Memory B cell (primary cell): Measurements from ENCODE around the gene BECN2.
"Not testable (repeated sequence)": the region's sequence is repeated elsewhere in the genome, so short reads cannot be mapped to it uniquely, and the experiment has no call there.

Source experiments
- ATAC-seq: fragments of 150-1000 bp; cut with Tn5 transposase; 2 replicates; pipeline ENCODE4 v1.10.0; 2021; ENCODE audit warnings: low read depth, mild to moderate bottlenecking, moderate library complexity
- DNase-seq, 2 donors: peaks; one replicate each; pipeline ENCODE4 v3.0.0; 2022; ENCODE audit warnings: low spot score in 2 of 2
- H3K27ac Mint-ChIP-seq: one replicate; pipeline ENCODE4 v1.8.0; 2022; ENCODE audit warnings: mild to moderate bottlenecking, moderate library complexity, mixed read lengths
- H3K27me3 Mint-ChIP-seq: one replicate; pipeline ENCODE4 v1.8.0; 2022; ENCODE audit warnings: mixed read lengths
- H3K36me3 Mint-ChIP-seq: one replicate; pipeline ENCODE4 v1.8.0; 2022; ENCODE audit warnings: mild to moderate bottlenecking, mixed read lengths
- H3K4me1 Mint-ChIP-seq: one replicate; pipeline ENCODE4 v1.8.0; 2022; ENCODE audit warnings: mixed read lengths
- H3K4me3 Mint-ChIP-seq: one replicate; pipeline ENCODE4 v1.8.0; 2022; ENCODE audit warnings: mild to moderate bottlenecking, moderate library complexity, mixed read lengths
- H3K9me3 Mint-ChIP-seq: one replicate; pipeline ENCODE4 v1.8.0; 2022; ENCODE audit warnings: mixed read lengths

The BECN2 gene

DNA sequence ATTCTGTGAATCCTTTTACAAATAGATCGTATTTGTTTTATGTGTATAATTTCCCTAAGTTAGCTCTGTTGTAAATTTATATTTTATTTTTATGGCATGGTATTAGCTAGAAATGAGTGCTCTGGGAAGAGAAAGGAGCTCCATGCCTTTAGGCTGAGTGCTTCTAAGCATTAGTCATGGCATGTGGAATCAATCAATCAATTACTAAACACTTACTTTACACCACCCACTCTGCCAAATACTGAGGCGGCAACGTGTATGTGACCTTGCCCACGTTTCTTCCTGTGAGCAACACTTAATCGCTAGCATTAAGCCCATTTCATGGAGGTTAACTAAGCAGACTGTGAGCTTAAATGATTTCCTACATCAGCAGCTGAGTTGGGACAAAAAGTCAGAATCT lies 7.2 kb upstream of the BECN2 start:
- ATAC-seq (no peak), DNase-seq (no peak)
- Mint-ChIP-seq H3K27ac (no peak overlapping the region), H3K36me3 (no peaks in the 10 kb centered on the region), H3K9me3 (no peaks in the 10 kb centered on the region), H3K27me3 (peaks cover 1% of the 10 kb centered on the region), H3K4me1 (no peaks in the 10 kb centered on the region), H3K4me3 (no peak overlapping the region)

DNA sequence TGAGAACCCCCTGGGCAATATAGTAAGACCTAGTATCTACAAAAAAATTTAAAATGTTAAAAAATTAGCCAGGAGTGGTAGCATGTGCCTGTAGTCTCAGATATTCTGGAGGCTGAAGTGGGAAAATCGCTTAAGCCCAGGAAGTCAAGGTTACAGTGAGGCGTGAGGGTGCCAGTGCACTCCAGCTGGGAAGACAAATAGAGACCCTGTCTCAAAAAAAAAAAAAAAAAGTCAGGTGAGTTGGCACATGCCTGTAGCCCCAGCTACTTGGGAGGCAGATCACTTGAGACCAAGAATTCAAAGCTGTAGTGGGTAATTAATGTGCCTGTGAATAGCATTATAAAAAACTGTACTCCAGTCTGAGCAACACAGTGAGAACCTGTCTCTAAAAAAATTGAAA lies 4.6 kb downstream of the BECN2 start:
- Mint-ChIP-seq H3K4me3 (no peak overlapping the region), H3K27me3 (no peaks in the 10 kb centered on the region), H3K4me1 (no peaks in the 10 kb centered on the region), H3K36me3 (no peaks in the 10 kb centered on the region), H3K9me3 (no peaks in the 10 kb centered on the region), H3K27ac (no peak overlapping the region)
- ATAC-seq, result no peak
- no peak for DNase-seq

DNA sequence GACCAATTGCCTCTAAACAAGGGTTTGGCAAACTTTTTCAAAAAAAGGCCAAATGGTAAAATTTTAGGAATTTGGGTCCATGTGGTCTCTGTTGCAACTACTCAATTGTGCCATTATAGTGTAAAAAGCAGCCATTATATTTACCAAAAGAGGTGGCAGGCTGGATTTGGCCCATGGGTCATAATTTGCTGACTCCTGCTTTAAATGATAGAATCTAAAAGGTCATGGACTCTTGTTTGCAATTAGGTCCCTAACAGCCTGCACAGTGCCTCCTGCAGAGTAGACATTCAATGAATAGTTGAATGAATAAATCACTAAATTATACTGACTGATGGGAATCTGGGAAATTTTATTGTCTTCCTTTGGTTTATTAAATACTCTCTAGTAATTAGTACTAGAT lies 6.2 kb downstream of the BECN2 start:
- DNase-seq, result no peak
- no peaks in the 10 kb centered on the region for H3K27me3 Mint-ChIP-seq
- H3K4me1 Mint-ChIP-seq, result no peaks in the 10 kb centered on the region
- H3K36me3 Mint-ChIP-seq, result no peaks in the 10 kb centered on the region
- no peaks in the 10 kb centered on the region for H3K9me3 Mint-ChIP-seq
- H3K27ac Mint-ChIP-seq, result no peak overlapping the region
- ATAC-seq, result no peak
- H3K4me3 Mint-ChIP-seq, result no peak overlapping the region

DNA sequence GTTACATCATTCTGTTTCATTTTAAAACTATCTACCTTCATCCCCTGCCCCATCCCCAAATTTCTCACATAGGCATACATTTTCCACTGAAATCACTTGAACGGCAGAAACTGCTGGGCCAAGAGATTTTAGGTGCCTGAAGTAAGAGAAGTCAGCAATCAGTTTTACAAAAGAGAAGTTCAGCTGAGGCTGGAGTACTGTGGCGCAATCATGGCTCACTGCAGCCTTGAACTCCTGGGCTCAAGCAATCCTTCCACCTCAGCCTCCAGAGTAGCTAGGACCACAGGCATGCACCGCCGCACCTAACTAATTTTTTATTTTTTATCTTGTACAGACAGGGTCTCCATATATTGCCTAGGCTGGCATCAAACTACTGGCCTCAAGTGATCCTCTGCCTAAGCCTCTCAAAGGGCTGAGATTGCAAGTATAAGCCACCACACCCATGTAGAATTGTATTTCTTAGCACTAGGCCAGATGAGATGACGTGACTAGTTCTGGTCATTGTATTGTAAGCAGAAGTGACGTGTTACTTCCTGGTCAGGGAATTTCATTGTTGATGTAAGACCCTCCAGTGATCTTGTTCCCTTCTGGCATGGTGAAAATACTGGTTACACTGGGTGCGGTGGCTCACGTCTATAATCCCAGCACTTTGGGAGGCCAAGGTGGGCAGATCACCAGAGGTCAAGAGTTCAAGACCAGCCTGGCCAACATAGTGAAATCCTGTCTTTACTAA lies 7.1 kb downstream of the BECN2 start:
- ATAC-seq (no peak), DNase-seq (no peak)
- Mint-ChIP-seq H3K4me3 (no peak overlapping the region), H3K4me1 (no peaks in the 10 kb centered on the region), H3K36me3 (no peaks in the 10 kb centered on the region), H3K9me3 (no peaks in the 10 kb centered on the region), H3K27me3 (no peaks in the 10 kb centered on the region), H3K27ac (no peak overlapping the region)

DNA sequence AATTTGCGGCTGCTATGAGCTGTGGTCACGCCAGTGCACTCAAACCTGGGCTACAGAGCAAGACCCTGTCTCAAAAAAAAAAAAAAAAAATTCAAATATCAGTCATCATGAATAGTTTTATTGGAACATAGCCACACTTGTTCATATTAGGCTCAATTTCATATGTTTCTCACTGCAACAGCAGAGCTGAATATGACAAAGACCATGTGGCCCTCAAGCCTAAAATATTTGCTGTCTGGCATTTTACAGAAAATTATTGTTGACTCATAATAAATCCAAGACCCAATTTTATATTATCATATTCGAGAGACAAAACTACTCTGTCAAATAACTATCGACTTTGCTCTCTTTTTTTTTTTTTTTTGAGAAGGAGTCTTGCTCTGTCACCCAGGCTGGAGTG lies 11.0 kb downstream of the BECN2 start:
- Mint-ChIP-seq H3K4me1 (no peaks in the 10 kb centered on the region), H3K9me3 (no peaks in the 10 kb centered on the region), H3K27ac (no peak overlapping the region), H3K36me3 (no peaks in the 10 kb centered on the region), H3K4me3 (no peak overlapping the region), H3K27me3 (peaks cover 2% of the 10 kb centered on the region)
- DNase-seq (no peak), ATAC-seq (no peak)

DNA sequence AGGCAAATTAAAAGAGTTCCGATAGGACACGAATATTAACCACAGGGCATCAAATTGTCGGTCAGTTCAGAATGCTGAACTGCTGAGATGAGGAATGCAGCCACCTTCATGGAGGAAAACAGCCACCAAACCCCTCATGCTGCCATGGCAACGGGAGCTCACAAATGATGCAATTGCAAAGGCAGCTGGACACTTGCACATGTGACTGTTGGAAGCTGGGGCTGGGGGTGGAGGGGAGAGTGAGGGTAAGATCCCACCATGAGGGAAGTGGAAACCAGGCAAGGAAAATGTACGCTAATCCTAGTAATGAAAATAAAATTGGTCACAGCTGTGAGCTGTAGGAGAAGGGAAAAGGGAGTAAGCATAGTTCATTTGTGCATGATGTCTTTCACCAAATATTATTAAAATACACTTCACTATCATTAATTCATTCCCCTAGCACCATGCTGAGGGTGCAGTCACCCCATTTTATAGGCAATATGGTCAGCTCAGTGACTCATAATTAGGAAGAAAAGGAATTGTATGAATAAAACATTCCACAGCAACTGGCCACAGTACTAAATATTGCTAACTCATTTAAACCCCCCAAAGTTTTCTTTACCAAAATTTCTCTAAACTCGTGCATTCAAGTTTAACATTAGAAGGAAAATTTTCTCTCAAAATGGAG lies 15.3 kb downstream of the BECN2 start:
- Mint-ChIP-seq H3K4me1 (no peaks in the 10 kb centered on the region), H3K9me3 (no peaks in the 10 kb centered on the region), H3K4me3 (no peak overlapping the region), H3K36me3 (no peaks in the 10 kb centered on the region), H3K27me3 (peaks cover 2% of the 10 kb centered on the region), H3K27ac (no peak overlapping the region)
- no peak for DNase-seq
- no peak for ATAC-seq

DNA sequence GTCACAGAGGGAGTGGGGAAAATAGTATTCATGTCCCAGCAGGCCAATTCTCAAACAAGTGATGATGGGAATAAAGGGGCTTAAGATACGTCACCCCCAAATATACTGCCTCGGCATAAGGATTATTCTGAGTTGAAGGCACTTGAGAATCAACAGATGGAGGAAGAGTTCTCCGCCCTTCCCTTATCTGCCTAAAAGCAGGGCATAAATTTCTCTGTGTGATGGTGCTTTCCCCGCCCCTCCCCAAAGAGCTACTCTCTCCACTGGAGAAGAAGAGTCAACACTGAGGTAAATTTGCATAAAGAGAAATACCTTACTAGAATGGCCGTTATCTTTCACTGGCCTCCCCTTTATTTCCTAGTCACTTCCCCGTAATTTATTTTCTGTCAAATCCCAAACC lies 18.7 kb downstream of the BECN2 start:
- H3K4me3 Mint-ChIP-seq, result no peak overlapping the region
- H3K9me3 Mint-ChIP-seq, result no peaks in the 10 kb centered on the region
- H3K36me3 Mint-ChIP-seq, result no peaks in the 10 kb centered on the region

DNA sequence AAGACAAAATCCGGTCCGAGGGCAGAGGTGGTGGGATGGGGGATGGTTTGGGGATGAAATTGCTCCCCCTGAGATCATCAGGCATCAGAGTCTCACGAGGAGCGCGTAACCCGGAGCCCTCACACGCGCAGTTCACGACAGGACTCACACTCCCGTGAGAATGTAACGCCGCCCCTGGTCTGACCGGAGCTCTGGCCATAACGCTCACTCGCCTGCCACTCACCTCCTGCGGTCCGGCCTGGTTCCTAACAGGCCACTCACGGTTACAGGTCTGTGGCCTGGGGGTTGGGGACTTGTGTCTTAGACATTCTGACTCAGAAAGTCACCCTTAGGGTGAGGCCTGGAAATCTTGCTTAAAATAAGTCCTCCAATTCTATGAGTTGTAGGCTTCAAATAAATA lies 21.5 kb downstream of the BECN2 start:
- DNase-seq (no peak), ATAC-seq (no peak)
- Mint-ChIP-seq H3K9me3 (no peaks in the 10 kb centered on the region), H3K36me3 (no peaks in the 10 kb centered on the region), H3K4me3 (no peak overlapping the region), H3K27ac (no peak overlapping the region), H3K4me1 (peaks cover 2% of the 10 kb centered on the region), H3K27me3 (no peaks in the 10 kb centered on the region)

More for the DNA sequence above, 18.7 kb downstream of the BECN2 start:
- DNase-seq, result no peak
- no peak for ATAC-seq
- peaks cover 2% of the 10 kb centered on the region for H3K27me3 Mint-ChIP-seq
- H3K4me1 Mint-ChIP-seq, result no peaks in the 10 kb centered on the region
- H3K27ac Mint-ChIP-seq, result no peak overlapping the region

DNA sequence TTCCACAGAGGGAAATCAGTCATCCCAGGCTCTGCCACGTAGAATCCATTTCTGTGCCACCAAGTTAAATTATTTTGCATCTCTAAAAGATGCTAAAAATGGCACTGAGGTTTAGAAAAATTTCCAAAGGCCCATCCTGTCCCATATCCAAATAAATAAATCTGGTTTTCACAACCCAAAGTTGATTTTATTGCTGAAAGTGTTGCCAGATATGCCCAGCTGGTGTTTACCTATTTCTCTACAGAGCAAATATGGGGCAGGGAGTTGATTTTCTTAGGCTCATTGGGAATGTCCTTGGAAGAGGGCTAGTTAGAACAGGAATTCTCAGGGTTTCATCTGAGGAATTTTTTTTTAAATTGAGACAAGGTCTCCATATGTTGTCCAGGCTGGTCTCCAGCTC lies 22.4 kb downstream of the BECN2 start:
- H3K27ac Mint-ChIP-seq, result no peak overlapping the region
- H3K36me3 Mint-ChIP-seq, result no peaks in the 10 kb centered on the region
- H3K4me1 Mint-ChIP-seq, result peaks cover 2% of the 10 kb centered on the region
- no peak for ATAC-seq
- no peaks in the 10 kb centered on the region for H3K27me3 Mint-ChIP-seq
- DNase-seq, result no peak
- H3K4me3 Mint-ChIP-seq, result no peak overlapping the region
- H3K9me3 Mint-ChIP-seq, result no peaks in the 10 kb centered on the region

DNA sequence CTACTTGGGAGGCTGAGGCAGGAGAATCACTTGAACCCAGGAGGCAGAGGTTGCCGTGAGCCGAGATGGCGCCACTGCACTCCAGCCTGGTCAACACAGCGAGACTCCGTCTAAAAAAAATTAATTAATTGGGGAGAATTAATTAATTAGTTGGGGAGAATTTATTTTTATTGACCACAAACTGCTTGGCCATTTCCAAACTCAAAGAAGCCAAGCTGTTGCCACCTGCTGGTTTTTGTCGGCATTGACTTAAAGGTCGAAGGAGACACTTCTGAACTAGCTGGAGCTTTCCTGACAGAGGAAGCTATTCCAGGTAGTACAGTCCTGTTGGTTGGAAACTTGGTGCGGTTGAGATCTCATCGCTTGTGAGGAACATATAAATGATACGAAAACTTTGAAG lies 28.2 kb downstream of the BECN2 start:
- H3K27me3 Mint-ChIP-seq, result peaks cover 2% of the 10 kb centered on the region
- H3K27ac Mint-ChIP-seq, result no peak overlapping the region
- H3K9me3 Mint-ChIP-seq, result no peaks in the 10 kb centered on the region
- no peak for DNase-seq
- H3K4me3 Mint-ChIP-seq, result no peak overlapping the region
- peaks cover 2% of the 10 kb centered on the region for H3K4me1 Mint-ChIP-seq
- ATAC-seq, result no peak
- no peaks in the 10 kb centered on the region for H3K36me3 Mint-ChIP-seq

DNA sequence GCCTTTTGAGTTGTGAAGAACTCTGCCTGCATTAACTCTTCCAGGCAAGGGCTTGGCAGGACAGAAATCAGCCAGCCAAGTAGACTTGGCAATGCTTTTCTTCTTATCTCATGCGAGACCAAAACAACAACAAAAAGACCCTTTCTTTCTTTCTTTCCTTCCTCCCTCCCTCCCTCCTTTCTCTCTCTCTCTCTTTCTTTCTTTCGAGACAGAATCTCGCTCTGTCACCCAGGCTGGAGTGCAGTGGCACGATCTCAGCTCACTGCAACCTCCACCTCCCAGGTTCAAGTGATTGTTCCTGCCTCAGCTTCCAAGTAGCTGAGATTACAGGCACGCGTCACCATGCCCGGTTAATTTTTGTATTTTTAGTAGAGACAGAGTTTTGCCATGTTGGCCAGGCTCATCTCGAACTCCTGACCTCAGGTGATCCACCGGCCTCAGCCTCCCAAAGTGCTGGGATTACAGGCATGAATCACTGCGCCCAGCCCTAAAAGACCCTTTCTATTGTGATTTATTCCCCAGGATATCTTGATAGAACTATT lies 30.9 kb downstream of the BECN2 start:
- ATAC-seq, H3K4me3 Mint-ChIP-seq, H3K27me3 Mint-ChIP-seq, DNase-seq, H3K4me1 Mint-ChIP-seq, H3K9me3 Mint-ChIP-seq, H3K27ac Mint-ChIP-seq, H3K36me3 Mint-ChIP-seq: not testable (repeated sequence)

DNA sequence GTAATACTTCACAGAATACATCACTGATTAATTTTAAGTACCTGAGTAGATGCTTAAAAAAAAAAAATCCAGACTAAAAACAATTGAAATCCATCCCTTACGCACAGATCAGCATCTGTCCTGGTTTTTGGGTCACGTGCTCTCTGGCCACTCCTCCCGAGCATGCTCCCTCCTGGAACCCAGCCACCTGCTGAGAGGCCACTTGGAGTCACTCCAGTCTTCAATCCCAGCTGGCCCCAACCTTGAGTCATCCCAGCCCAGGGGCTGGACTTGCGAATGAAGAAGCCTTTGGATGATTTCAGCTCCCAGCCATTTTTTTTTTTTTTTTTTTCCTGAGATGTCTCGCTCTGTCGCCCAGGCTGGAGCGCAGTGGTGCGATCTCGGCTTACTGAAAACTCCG lies 32.5 kb downstream of the BECN2 start:
- no peak overlapping the region for H3K4me3 Mint-ChIP-seq
- no peaks in the 10 kb centered on the region for H3K4me1 Mint-ChIP-seq
- no peaks in the 10 kb centered on the region for H3K9me3 Mint-ChIP-seq
- H3K27me3 Mint-ChIP-seq, result peaks cover 5% of the 10 kb centered on the region
- ATAC-seq, result no peak
- H3K27ac Mint-ChIP-seq, result no peak overlapping the region
- H3K36me3 Mint-ChIP-seq, result no peaks in the 10 kb centered on the region
- DNase-seq, result no peak

DNA sequence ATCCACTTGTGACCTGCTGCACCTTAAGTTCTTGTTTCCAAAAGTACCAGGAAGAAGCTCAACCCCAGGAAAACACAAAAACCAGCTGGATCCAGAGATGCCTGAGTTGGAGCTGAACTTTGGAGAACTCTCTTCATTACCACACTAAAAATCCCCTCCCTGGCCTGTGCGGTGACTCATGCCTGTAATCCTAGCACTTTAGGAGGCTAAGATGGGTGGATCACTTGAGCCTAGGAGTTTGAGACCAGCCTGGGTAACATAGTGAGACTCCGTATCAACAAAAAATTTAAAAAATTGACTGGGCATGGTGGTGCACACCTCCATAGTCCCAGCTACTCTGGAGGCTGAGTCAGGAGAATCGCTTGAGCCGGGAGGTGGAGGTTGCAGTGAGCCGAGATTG lies 35.2 kb downstream of the BECN2 start:
- Mint-ChIP-seq H3K36me3 (no peaks in the 10 kb centered on the region), H3K9me3 (no peaks in the 10 kb centered on the region), H3K4me1 (no peaks in the 10 kb centered on the region), H3K27me3 (peaks cover 5% of the 10 kb centered on the region), H3K4me3 (no peak overlapping the region), H3K27ac (no peak overlapping the region)
- DNase-seq (no peak), ATAC-seq (no peak)

DNA sequence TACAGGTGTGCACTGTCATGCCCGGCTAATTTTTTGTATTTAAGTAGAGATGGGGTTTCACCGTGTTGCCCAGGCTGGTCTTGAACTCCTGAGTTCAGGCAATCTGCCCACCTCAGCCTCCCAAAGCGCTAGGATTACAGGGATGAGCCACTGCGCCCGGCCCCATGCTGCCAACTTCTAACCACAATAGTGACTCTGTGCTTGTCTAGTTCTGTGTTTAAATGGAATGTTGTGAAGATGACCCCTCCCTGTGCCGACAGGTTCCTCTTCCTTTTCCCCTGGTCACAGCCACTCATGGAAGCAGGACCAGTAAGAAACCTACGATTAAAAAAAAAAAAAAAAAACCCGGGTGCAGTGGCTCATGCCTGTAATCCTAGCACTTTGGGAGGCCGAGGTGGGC lies 36.6 kb downstream of the BECN2 start:
- Mint-ChIP-seq H3K9me3 (no peaks in the 10 kb centered on the region), H3K27me3 (peaks cover 5% of the 10 kb centered on the region), H3K36me3 (no peaks in the 10 kb centered on the region), H3K4me1 (peaks cover 3% of the 10 kb centered on the region), H3K4me3 (no peak overlapping the region), H3K27ac (no peak overlapping the region)
- DNase-seq (no peak), ATAC-seq (no peak)
